Stomach (tissue), 9 donors: ENCODE data around the gene WFIKKN1. TPM values are rescaled to one million over a fixed set of nuclear protein-coding genes. Genes with fewer than 3 reads are reported as not detected.

Source experiments
- DNase-seq, 2 donors: peaks; one replicate each; pipeline versions ENCODE4 v3.0.0 to v3.0.0-alpha.2; 2013 to 2019
- H3K27ac ChIP-seq, 5 donors: fragments of 200-600 bp in 4 of 5; sonication (generic) in 4 of 5; one replicate each; pipeline ENCODE4 v1.5.1; 2013 to 2019; ENCODE audit warnings: mild to moderate bottlenecking in 1 of 5, moderate library complexity in 1 of 5
- H3K27me3 ChIP-seq, 3 donors: fragments of 200-600 bp; sonication (generic); one replicate each; pipeline ENCODE4 v1.5.1; 2017 to 2019; ENCODE audit warnings: mixed run types in 1 of 3
- H3K36me3 ChIP-seq, 4 donors: fragments of 200-600 bp; sonication (generic); 1 replicate in 3 of 4; 2 replicates in 1 of 4; pipeline ENCODE4 v1.5.1; 2016 to 2019
- H3K4me1 ChIP-seq, 4 donors: fragments of 200-600 bp; sonication (generic); one replicate each; pipeline ENCODE4 v1.5.1; 2016 to 2019
- H3K4me3 ChIP-seq, 4 donors: fragments of 200-600 bp; sonication (generic) in 3 of 4; one replicate each; pipeline ENCODE4 v1.5.1; 2016 to 2019; ENCODE audit warnings: mild to moderate bottlenecking in 1 of 4
- H3K9me3 ChIP-seq, 4 donors: fragments of 200-600 bp; sonication (generic); one replicate each; pipeline ENCODE4 v1.5.1; 2016 to 2019
- CTCF ChIP-seq, 7 experiments: fragments of 450-650 bp in 4 of 7; fragments of 200-600 bp in 3 of 7; sonication (generic) in 3 of 7; IDR thresholded peaks; one replicate each; pipeline ENCODE4 v1.5.1; 2016 to 2019; ENCODE audit warnings: antibody characterized with exemption in 7 of 7, control low read depth in 2 of 7, mild to moderate bottlenecking in 1 of 7
- EP300 ChIP-seq: sonication (generic); formaldehyde crosslinking; IDR thresholded peaks from one replicate; pipeline ENCODE4 v1.6.1; 2017; ENCODE audit warnings: antibody characterized with exemption
- POLR2A ChIP-seq, 4 donors: fragments of 450-650 bp; IDR thresholded peaks; one replicate each; pipeline ENCODE4 v1.6.1; 2016; ENCODE audit warnings: antibody characterized with exemption in 4 of 4, control low read depth in 2 of 4, mild to moderate bottlenecking in 1 of 4, moderate library complexity in 1 of 4
- POLR2AphosphoS5 ChIP-seq, 3 donors: sonication (generic); formaldehyde crosslinking; IDR thresholded peaks; one replicate each; pipeline ENCODE4 v1.6.1; 2016; ENCODE audit warnings: antibody characterized with exemption in 3 of 3
- WGBS, 5 donors: extraction: QIAGEN DNeasy Blood & Tissue Kit in 3 of 5; methylation state at CpG; one replicate each; pipeline versions ENCODE4 v1.1.5 to v1.1.7; 2013 to 2018; 5-methylcytosine and 5-hydroxymethylcytosine counted together
- intact Hi-C: fragments of 100-400 bp; cut with DNase I; formaldehyde crosslinking; loops from one replicate; pipeline ENCODE4 v1.15.1; 2023; ENCODE audit warnings: low total_unique reads
- polyA plus RNA-seq, 3 donors: library from polyadenylated mRNA; stranded (reverse); fragments of 200-250 nt; gene quantifications; one replicate each; pipeline ENCODE4 v1.2.3, GENCODE V29; 2013
- total RNA-seq, 5 donors: library from RNA; depleted of rRNA; stranded (reverse); fragments of >200 nt; gene quantifications; one replicate each; pipeline versions ENCODE4 v1.1.0 to v1.2.3, GENCODE V29; 2014 to 2016
- donor health status: healthy with polysubstance abuse.
- donor health status: Bipolar disorder and iron deficiency.
- donor health status: healthy.

Gene WFIKKN1
- total and polyA plus RNA-seq, 8 donors, result 0.14 to 25.8 (median 1.5) TPM; not detected in 1

DNA sequence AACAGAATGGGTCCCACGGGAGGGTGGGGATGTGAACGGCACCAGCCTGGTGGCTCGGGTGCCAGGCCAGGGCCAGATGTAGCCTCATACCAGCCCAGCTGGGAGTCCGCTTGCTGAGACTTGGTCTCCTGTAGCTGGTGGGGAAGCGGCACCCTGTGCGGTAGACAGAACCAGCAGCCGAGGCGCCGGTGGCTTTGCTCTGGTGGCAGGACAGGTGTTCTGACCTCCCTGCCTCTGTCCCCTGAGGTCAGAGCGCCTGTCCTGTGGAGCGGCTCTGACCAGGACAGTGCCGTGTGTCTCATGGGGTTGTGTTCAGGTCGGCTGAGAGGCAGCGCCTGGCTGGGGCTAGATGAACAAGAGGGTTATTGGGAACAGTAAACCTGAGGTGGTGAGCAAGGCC, 20.8 kb upstream of the WFIKKN1 start:
- Histone ChIP-seq H3K36me3 (peaks cover 0 to 14% (median 3%) of the 10 kb centered on the region in 4 donors), H3K9me3 (peaks cover 0 to 4% (median 0%) of the 10 kb centered on the region in 4 donors), H3K27me3 (no peaks in the 10 kb centered on the region), H3K4me3 (no peak overlapping the region), H3K27ac (peak overlapping the region in 3 of 5 donors; percentile 0 to 16 (median 5)), H3K4me1 (peaks cover 0 to 32% (median 22%) of the 10 kb centered on the region in 4 donors)
- intact Hi-C loops, result no loop called here
- DNase-seq, result no peak
- TF ChIP-seq POLR2A (IDR thresholded peaks at IDR 0.05), result no peak
- TF ChIP-seq EP300, result no peak
- no peak for TF ChIP-seq POLR2AphosphoS5 (IDR thresholded peaks at IDR 0.05)
- no peak for TF ChIP-seq CTCF (IDR thresholded peaks at IDR 0.05)
- 88 to 93% (median 90%) methylated on average over 8 to 14 of the region's 14 CpGs for WGBS, 5 donors

DNA sequence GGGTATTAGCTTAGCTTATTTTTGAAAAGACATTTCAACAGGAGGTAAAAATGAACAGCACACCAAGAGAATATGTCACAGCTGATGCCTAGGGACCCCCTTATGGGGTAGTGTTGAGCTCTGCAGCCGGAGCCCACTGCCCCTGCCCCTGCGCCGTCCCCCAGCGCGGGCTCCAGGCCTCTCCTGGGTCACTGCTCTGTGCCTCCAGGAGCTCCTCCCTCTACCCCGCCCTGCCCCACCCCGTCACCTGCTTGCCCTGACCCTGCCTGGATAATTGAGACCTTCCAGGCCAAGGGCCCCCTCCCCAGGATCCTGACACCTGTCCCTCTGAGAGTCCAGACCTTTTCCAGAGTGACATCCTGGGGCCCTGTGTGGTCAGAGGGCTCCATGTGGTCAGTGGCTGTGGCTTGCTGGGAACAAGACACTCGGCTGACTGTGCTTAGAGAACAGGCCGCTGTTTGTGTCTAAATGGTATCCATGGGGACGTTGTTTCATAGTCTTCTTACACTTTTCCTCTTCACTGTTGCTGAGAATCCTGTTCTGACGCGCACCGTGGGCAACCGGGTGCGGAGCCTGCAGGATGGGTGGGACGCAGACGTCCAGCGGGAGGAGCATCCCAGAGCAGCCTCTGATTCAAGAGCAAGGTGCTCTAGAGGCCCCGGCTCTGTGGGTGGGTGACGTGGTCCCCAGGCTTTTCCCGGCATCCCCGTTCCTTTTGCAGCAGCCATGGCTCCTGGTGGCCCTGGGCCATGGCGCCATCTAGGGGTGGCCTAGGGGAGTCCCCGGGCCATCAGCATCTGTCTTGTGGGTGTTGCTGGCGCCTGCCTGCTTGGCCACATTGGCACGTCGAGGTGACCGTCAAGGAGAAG, 20.0 kb upstream of the WFIKKN1 start:
- peak in 1 of 3 donors; percentile 43 for TF ChIP-seq POLR2AphosphoS5 (IDR thresholded peaks at IDR 0.05)
- no peak for TF ChIP-seq EP300
- TF ChIP-seq CTCF (IDR thresholded peaks at IDR 0.05), result peak in 5 of 7 experiments; percentile 59 to 80 (median 76)
- no peaks in the 10 kb centered on the region for H3K27me3 ChIP-seq
- intact Hi-C loops, result no loop called here
- 39 to 61% (median 52%) methylated on average over 5 to 28 of the region's 28 CpGs for WGBS, 5 donors
- H3K27ac ChIP-seq, result peak overlapping the region in 2 of 5 donors; percentile 0 to 16
- DNase-seq, result peak; percentile 73 to 77
- H3K4me3 ChIP-seq, result no peak overlapping the region
- H3K4me1 ChIP-seq, result peaks cover 0 to 32% (median 22%) of the 10 kb centered on the region in 4 donors
- peaks cover 0 to 14% (median 3%) of the 10 kb centered on the region in 4 donors for H3K36me3 ChIP-seq
- H3K9me3 ChIP-seq, result no peaks in the 10 kb centered on the region

DNA sequence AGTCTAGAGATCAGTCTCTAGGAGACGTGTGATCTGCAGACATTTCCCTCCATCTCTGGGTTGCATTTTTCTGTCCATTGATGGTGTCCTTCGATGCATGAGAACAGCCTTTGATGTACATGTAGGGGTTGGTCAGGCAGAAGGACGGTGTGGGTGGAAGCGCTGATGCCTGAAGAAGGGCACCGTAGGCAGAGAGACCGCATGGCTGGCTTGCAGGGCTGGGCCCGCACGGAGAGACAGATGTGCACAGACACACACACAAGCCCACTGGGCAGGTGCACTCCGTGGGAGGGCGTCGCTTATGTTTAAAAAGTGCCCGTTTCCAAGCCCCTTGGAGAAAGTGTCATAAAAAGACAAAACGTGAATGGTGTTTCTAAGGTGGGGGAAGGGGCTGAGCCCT, 15.7 kb upstream of the WFIKKN1 start:
- Histone ChIP-seq H3K4me1 (peaks cover 0 to 21% (median 18%) of the 10 kb centered on the region in 4 donors), H3K9me3 (no peaks in the 10 kb centered on the region), H3K4me3 (no peak overlapping the region), H3K27ac (no peak overlapping the region), H3K27me3 (no peaks in the 10 kb centered on the region), H3K36me3 (peaks cover 0 to 34% (median 25%) of the 10 kb centered on the region in 4 donors)
- WGBS, 5 donors, result 95 to 97% (median 95%) methylated on average over 13 of the region's 13 CpGs
- intact Hi-C loops, result no loop called here
- TF ChIP-seq POLR2A (IDR thresholded peaks at IDR 0.05) (no peak), CTCF (IDR thresholded peaks at IDR 0.05) (no peak), EP300 (no peak), POLR2AphosphoS5 (IDR thresholded peaks at IDR 0.05) (no peak)
- no peak for DNase-seq

GRCh38 chr16:616733-617586, 13.8 kb upstream of the WFIKKN1 start:
- no peaks in the 10 kb centered on the region for H3K27me3 ChIP-seq
- H3K36me3 ChIP-seq, result peaks cover 0 to 41% (median 29%) of the 10 kb centered on the region in 4 donors
- DNase-seq, result no peak
- intact Hi-C loops, result no loop called here
- 80 to 91% (median 85%) methylated on average over 33 to 39 of the region's 39 CpGs for WGBS, 5 donors
- peaks cover 11 to 20% (median 18%) of the 10 kb centered on the region in 4 donors for H3K4me1 ChIP-seq
- TF ChIP-seq POLR2A (IDR thresholded peaks at IDR 0.05) (no peak), EP300 (no peak), CTCF (IDR thresholded peaks at IDR 0.05) (no peak), POLR2AphosphoS5 (IDR thresholded peaks at IDR 0.05) (peak in 1 of 3 donors; percentile 14)
- peak overlapping the region in 2 of 5 donors; percentile 2 to 56 for H3K27ac ChIP-seq
- H3K4me3 ChIP-seq, result no peak overlapping the region
- H3K9me3 ChIP-seq, result no peaks in the 10 kb centered on the region
